Ishikawa (cell line): ENCODE measurements around the gene LPGAT1.

ENCODE experiments used
- CEBPB ChIP-seq: IDR thresholded peaks from 2 replicates; pipeline ENCODE4 v1.6.1; 2012
- EP300 ChIP-seq: IDR thresholded peaks from 2 replicates; pipeline ENCODE4 v1.6.1; 2012; ENCODE audit warnings: borderline replicate concordance
- TF ChIP-seq, protein P1 (sequence below): IDR thresholded peaks from 2 replicates; pipeline ENCODE4 v1.6.1; 2012

DNA sequence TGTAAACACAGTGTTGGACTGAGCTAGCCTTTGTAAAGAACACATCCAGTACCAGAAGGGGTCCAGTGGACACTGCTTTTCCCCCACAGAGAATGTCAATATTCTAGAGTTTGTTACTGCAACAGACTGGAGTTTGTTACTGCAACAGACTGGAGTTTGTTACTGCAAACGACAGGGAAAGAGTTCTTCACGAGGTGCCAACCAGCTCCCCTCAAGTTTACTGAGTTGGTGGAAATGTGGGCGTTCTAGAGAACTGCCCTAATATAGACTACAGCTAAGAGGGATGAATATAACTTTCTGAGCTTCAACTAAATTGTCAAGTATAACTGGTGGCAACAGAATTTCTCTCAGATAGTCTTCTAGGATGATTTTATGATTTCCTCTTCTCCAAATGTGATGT is 81.3 kb downstream of the LPGAT1 start:
- TF ChIP-seq CEBPB (no peak), EP300 (no peak)
- TF ChIP-seq, protein P1, sequence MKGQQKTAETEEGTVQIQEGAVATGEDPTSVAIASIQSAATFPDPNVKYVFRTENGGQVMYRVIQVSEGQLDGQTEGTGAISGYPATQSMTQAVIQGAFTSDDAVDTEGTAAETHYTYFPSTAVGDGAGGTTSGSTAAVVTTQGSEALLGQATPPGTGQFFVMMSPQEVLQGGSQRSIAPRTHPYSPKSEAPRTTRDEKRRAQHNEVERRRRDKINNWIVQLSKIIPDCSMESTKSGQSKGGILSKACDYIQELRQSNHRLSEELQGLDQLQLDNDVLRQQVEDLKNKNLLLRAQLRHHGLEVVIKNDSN: no peak
